GM19239 (cell line): ENCODE measurements around the gene SELE.

Experiments
- DNase-seq: peaks from one replicate; pipeline ENCODE4 v3.0.0; 2011; ENCODE audit warnings: low spot score; ENCODE audit not compliant: insufficient read length
- FAIRE-seq: peaks from 2 replicates; lab custom pipeline; 2011; peaks lifted over from hg19 to GRCh38; lab: Jason Lieb, UNC

The SELE gene

GRCh38 chr1:169733924-169734323 is at the start of gene SELE:
Gene SELE, minus strand, starts transcription at chr1:169734079. Its CDS starts 467 bp downstream, at chr1:169733612.
- no peak for FAIRE-seq
- no peak for DNase-seq

- FAIRE-seq (no peak), DNase-seq (no peak)
Measured at GRCh38 chr1:169782596-169782995, 48.7 kb upstream of the SELE start.

- FAIRE-seq (no peak), DNase-seq (no peak)
Measured at GRCh38 chr1:169779970-169780369, 46.1 kb upstream of the SELE start.

GRCh38 chr1:169779150-169779549 is 45.3 kb upstream of the SELE start:
- FAIRE-seq (no peak), DNase-seq (no peak)

- DNase-seq: no peak
- no peak for FAIRE-seq
Measured at GRCh38 chr1:169776440-169776839, 42.6 kb upstream of the SELE start.

- FAIRE-seq: no peak
- DNase-seq: no peak
Measured at GRCh38 chr1:169768161-169768560, 34.3 kb upstream of the SELE start.

- no peak for DNase-seq
- FAIRE-seq: no peak
Measured at GRCh38 chr1:169765580-169766331, 31.9 kb upstream of the SELE start.

- no peak for FAIRE-seq
- no peak for DNase-seq
Measured at GRCh38 chr1:169764919-169765318, 31.0 kb upstream of the SELE start.

- FAIRE-seq: no peak
- no peak for DNase-seq
Measured at GRCh38 chr1:169762699-169763098, 28.8 kb upstream of the SELE start.

- no peak for FAIRE-seq
- DNase-seq: no peak
Measured at GRCh38 chr1:169759038-169759437, 25.2 kb upstream of the SELE start.

GRCh38 chr1:169753549-169753948 is 19.7 kb upstream of the SELE start:
- no peak for FAIRE-seq
- DNase-seq: no peak

- no peak for FAIRE-seq
- DNase-seq: no peak
Measured at GRCh38 chr1:169750041-169750440, 16.2 kb upstream of the SELE start.

GRCh38 chr1:169746550-169746949 is 12.7 kb upstream of the SELE start:
- no peak for DNase-seq
- FAIRE-seq: no peak

GRCh38 chr1:169745015-169745861 is 11.4 kb upstream of the SELE start:
- FAIRE-seq: no peak

GRCh38 chr1:169741666-169742394 is 8.0 kb upstream of the SELE start:
- no peak for DNase-seq
- FAIRE-seq: no peak

More at GRCh38 chr1:169745015-169745861, 11.4 kb upstream of the SELE start:
- DNase-seq: no peak

- DNase-seq: no peak
Measured at GRCh38 chr1:169739980-169740379, 6.1 kb upstream of the SELE start.

GRCh38 chr1:169731446-169731845 is 2.4 kb downstream of the SELE start:
- FAIRE-seq (no peak), DNase-seq (no peak)

More at GRCh38 chr1:169739980-169740379, 6.1 kb upstream of the SELE start:
- FAIRE-seq: no peak

- DNase-seq: no peak
Measured at GRCh38 chr1:169729991-169730390, 3.9 kb downstream of the SELE start.

GRCh38 chr1:169727307-169727706 is 6.6 kb downstream of the SELE start:
- DNase-seq (no peak), FAIRE-seq (no peak)

More at GRCh38 chr1:169729991-169730390, 3.9 kb downstream of the SELE start:
- FAIRE-seq: no peak

- DNase-seq (no peak), FAIRE-seq (no peak)
Measured at GRCh38 chr1:169726851-169727250, 7.0 kb downstream of the SELE start.

- no peak for DNase-seq
- no peak for FAIRE-seq
Measured at GRCh38 chr1:169725930-169726329, 7.9 kb downstream of the SELE start.
